HG02884 (cell line): ENCODE measurements around the gene LYZL4.

Source experiments
- ATAC-seq: cut with Tn5 transposase; IDR thresholded peaks from one replicate; pipeline ENCODE4 v1.9.1; 2021; ENCODE audit warnings: mild to moderate bottlenecking, moderate library complexity; ENCODE audit not compliant: unreplicated experiment

The LYZL4 gene

DNA sequence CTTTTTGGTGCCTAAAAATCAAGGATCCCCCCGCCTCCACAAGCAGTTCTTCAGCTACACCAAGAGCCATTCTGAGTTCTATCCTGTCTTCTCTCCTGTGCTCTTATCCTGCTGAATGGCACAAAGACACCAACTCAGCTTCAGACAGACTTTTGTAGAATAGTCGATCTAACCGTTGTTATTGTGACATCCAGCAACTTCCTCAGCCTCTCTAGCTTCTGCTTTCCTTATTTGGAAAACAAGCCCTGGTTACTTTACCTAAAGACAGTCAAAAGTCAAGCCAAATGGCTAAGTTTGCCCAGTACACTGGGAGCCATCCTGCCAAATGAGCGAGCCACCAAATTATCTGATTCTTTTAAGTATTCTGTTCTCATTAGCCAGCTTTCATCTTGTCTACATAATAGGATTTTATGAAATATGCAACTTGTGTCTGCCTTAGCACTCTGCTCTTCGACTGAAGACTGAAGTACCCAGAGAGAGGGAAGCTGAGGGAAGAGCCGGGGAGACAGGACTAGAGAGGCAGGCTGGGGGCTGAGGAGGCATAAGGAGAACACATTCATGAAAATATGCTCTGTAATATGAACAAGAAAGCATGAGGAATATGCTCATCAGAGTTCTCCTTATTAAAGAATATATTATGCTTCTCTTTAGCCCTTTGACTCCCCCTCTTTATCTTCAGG is 35.1 kb downstream of the LYZL4 start:
- no peak for ATAC-seq

DNA sequence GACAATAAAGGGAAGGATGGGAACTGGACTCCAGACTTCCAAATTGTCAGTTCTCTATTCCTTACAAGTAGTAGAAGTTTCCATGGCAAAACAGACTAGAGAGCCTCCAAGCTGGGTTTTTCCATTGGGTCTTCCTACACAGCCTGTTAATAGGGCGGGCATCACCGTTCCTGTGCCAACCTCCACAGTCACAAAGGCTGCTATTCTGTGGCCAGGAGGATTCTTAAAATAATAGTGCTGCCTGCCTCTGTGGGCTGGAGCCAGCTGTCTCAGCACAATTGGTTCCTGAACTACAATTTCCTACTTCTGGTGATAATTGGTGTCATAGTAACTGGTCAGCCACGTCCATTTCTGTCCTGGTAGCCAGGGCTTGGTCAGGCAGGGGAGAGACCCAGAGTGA is 38.6 kb downstream of the LYZL4 start:
- ATAC-seq, result no peak

DNA sequence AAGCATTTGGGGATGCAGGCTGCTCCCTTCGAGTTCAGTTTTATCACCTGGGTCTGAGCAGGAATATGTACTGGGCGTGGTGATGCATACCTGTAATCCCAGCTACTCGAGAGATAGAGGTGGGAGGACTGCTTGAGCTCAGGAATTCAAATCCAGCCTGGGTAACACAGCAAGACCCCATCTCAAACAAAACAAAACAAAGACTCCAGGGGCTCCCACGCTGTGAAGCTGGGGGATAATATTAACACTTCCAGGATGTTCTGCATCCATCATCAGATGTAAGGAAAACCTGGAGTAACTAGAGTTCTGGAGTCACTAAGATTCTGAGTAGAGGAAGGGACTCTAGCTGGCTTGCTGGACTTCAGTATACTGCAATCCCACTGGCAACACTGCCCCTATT is 40.6 kb downstream of the LYZL4 start:
- ATAC-seq, result no peak

DNA sequence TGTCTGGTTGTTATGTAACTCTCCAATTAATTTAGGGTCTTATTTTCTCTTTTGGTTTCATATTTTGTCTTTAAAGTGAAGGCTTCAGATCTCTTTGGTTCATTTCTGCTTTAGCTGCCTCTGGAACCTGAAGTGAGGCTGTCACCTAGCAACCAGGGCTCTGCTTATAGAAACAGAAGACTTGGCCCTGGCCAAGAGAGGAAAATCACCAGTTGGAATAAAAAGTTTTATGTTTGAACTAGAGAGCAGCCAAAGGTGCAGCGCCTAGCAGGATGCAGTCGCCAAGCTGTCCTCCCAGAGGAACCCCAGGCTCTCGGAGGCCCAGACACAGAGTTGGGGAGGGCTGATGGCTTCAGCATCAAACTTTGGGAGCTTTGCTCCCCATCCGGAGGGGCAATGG is 41.1 kb downstream of the LYZL4 start:
- ATAC-seq, result no peak

DNA sequence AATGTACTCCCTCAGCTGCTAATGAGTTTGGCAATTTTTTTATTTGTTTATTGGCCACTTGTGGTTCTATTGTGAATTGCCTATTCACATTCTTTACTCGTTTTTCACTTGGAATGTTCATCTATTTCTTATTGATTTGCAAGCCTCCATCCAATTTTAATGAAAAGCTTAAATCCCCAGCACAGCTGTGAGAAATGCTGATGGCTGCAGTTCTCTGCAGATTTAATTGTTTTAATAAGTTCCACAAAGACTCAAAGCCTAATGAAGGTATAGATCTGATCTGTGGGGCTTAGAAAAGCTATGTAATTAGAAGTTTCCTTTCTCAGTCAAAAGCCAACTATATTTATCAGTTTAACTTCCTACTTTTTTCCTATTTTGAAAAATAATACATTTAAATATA is 41.5 kb downstream of the LYZL4 start:
- no peak for ATAC-seq

DNA sequence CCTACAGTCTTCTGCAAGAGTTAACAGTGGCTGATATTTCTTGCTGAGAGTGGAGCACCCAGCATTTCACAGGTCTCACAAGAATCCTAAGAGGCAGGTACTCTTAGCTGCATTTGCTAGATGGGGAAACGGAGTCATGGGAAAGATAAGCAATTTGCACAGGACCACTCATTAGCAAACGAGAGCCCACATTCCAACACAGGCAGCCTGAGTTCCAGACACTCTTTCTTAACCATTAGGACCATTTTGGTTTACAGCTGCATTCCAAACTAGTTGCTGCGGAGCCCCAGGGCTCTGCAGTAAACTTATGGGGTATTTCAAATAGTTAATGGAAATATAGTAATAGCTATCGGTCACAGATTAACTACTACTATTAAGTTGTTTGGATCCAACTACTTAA is 42.5 kb downstream of the LYZL4 start:
- no peak for ATAC-seq

DNA sequence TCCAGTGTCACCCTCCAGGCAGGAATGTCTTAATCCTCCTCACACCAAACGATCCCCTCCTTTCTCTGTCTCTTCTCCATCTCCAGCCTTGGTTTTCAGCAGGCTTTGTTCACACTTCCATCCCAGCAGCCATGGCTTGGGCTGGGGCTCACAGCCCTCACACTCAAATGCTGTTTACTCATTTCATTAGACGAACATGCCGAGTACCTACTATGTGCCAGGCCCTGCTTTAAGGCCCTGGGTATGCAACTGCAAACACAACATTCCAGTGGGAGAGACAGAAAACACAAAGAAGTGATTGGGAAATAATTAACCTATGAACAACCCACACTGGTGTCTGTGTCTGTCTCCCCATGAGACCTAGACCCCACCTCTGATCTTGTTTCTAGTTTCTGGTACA is 43.9 kb downstream of the LYZL4 start:
- ATAC-seq, result no peak

DNA sequence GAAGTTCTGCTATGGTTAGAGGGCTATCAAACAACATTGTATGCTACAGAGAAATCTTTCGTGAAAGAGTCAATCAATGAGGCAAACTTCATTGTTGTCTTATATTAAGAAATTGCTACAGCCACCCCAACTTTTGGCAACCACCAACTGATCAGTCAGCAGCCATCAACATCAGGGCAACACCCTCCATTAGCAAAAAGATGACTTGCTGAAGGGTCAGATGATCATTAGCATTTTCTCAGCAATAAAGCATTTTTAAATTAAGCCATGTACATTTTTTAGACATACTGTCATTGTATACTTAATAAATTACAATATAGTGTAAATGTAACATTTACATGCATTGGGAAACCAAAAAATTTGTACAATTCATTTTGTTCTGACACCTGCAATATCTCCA is 53.1 kb downstream of the LYZL4 start:
- no peak for ATAC-seq

DNA sequence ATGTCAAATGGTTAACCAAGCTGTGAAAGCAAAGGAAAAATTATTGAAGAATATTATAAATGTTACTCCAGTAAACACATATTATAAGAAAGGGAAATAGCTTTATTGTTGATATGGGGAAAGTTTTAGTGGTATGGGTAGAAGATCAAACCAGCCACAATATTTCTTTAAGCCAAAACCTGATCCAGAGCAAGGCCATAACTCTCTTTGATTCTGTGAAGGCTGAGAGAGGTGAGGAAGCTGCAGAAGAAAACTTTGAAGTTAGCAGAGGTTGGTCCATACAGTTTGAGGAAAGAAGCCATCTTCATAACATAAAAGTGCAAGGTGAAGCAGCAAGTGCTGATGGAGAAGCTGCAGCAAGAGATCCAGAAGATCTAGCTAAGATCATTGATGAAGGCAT is 54.8 kb downstream of the LYZL4 start:
- no peak for ATAC-seq

DNA sequence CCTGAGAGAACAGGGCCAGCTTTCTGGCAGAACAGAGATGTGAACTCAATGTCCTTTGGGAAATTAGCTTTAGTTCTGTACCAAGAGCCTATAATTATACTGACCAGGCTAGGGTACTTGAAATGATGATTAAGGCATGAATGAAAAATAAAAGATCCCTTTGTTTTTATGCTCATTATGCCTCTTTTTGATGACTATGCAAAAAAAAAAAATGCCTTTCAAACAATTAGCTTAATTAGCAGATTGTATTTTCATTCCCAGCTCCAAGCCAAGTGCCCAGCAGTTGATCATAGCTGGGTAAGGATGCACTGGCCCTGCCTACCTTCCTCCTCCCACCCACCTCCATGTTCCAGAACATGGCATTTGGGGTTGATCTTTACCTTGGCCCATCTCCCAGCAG is 56.8 kb downstream of the LYZL4 start:
- no peak for ATAC-seq

DNA sequence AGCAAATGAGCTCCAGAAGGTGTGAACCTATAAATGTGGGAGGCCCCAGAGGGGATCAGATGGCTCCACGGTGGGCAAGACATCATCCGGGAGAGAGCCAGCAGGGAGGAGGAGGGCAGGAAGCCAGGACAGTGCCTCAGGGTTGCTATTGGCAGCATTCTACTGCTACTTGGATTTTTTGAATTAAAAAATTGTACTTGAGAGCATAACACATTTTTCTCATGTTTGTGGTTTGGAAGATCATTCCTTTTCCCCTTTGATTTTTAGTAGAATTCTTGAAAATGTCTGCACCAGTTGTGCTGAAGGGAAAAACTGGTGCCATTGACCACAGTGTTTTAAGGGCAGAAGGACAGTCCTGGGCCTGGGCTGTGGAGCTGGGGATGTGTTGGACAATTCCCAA is 59.2 kb downstream of the LYZL4 start:
- ATAC-seq, result no peak

DNA sequence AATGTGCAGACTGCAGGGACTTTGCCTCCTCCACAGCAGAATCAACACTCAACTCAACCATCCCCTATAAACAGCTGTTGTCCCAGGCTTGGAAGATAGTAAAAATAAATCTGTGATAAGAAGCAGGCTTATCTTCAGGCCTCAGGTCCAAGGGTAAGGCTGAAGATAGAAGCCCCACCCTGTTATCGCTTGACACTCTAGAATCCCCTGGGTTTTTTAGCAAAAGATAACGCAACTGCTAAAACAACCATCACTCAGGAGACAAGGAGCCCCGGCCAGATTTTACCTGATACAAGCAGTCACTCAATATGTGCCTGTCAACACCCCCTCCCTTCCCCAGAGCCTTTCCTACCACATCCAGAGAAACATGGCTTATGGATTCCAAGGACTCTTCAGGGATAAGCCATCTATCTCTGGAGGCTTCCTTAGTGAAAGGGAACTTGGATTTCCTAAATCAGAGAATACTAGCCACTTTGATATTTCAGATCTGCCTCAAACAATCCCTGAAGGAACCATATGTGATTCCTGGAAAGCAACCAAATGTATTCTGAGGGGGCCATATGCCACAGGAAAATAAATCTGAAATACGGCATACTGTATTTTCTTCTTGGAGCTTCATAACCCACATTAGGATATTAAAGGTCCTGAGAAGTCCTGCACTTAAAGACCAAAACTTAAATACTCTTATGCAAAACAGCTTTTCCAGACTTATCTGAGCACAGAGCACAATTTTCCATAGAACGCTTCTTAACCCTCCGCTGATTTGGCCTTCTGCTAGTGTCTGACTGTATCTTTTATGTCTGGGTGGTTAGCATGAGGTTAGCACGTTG is 60.4 kb downstream of the LYZL4 start:
- no peak for ATAC-seq

DNA sequence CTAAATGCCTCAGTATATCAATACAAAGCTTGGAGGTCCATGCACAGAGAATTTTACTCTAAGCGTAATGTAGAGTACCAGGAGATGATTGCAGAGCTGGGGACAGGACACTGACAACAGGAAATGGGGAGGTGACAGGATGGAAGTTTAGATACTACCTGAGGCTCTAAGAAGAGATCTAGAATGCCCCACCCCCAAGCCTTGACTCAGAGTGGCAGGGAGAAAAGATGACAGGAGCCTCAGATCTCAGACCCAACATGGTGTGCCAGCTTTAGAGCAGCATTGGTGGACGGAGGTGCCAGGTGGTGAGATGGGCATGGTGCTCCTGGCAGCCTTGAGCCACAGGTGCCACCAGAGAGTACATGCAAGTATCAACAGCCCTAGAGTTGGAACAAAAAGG is 62.5 kb downstream of the LYZL4 start:
- no peak for ATAC-seq
